ENCODE data around the gene RABEPK. TPM values are rescaled to one million over a fixed set of nuclear protein-coding genes. Genes with fewer than 3 reads are reported as not detected.
"Not testable (repeated sequence)": the region's sequence is repeated elsewhere in the genome, so short reads cannot be mapped to it uniquely, and the experiment has no call there.

The RABEPK gene
- total RNA-seq, 1 experiment from 2014 or later = 21.8 TPM

DNA sequence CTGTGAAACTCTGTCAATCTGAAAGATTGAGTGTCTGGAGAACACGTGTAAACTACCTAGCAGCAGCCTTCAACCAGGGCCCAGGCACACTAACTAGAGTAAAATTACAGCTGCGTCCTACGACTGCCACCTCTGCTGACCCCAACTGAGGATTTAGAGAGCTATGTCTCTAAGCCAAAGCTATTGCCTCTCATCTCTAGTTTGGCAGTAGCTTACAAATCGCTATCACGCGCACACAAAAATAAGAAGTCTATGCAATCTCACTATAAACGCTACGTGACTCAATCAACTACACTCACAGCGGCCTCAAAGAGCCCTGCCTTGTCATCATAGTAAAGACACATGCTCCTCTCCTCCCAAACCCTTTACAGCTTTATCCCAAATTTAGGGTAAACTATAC lies 19.5 kb upstream of the RABEPK start:
- WGBS (ENCODE audit: extremely low coverage, insufficient read length, low lambda C conversion rate) = no CpG with 5 or more reads among the region's 9 CpGs
- Histone ChIP-seq H4K20me1 (ENCODE audit: control insufficient read depth, insufficient read depth, insufficient read length) (no peaks in the 10 kb centered on the region), H3K79me1 (ENCODE audit: insufficient read depth, low read depth, low read length, poor library complexity, severe bottlenecking) (peaks cover 16% of the 10 kb centered on the region), H3K79me2 (ENCODE audit: insufficient read depth, low read length) (peaks cover 28% of the 10 kb centered on the region; the same call in 1 of the 2 replicates), H3K23me2 (ENCODE audit: insufficient read length, low read depth, low read length, poor library complexity, severe bottlenecking) (no peaks in the 10 kb centered on the region), H4K5ac (ENCODE audit: insufficient read length, low read depth, low read length) (no peak overlapping the region), H3K14ac (ENCODE audit: insufficient read depth, low read length) (no peak overlapping the region; the same call in 1 of the 2 replicates), H2AFZ (ENCODE audit: low read length) (no peak overlapping the region), H3K4ac (ENCODE audit: low read depth, low read length) (no peak overlapping the region), H3K23ac (ENCODE audit: insufficient read length, low read depth, low read length) (no peak overlapping the region), H2AK5ac (ENCODE audit: insufficient read length, low read length) (no peak overlapping the region), H4K91ac (ENCODE audit: insufficient read length, low read depth, low read length) (no peak overlapping the region), H3K4me2 (ENCODE audit: insufficient read depth, insufficient read length, low read length) (no peak overlapping the region), H3T11ph (ENCODE audit: low read length) (no peak overlapping the region), H3K4me1 (ENCODE audit: insufficient read depth, low read length) (no peaks in the 10 kb centered on the region; the same call in 1 of the 2 replicates), H3K18ac (ENCODE audit: insufficient read length, low read depth, low read length) (no peak overlapping the region), H3K9me3 (ENCODE audit: control insufficient read depth, low read depth, low read length) (no peaks in the 10 kb centered on the region), H3K27ac (ENCODE audit: insufficient read length, low read depth, low read length) (no peak overlapping the region), H2BK5ac (ENCODE audit: insufficient read length, low read length) (no peak overlapping the region), H2BK120ac (ENCODE audit: low read depth, low read length, poor library complexity, severe bottlenecking) (no peak overlapping the region), H3K56ac (ENCODE audit: insufficient read length, low read depth, low read length) (no peak overlapping the region), H2BK15ac (ENCODE audit: low read depth, low read length) (no peak overlapping the region), H2BK12ac (ENCODE audit: insufficient read length, low read depth, low read length) (no peak overlapping the region), H3K9ac (ENCODE audit: extremely low read depth, insufficient read length, low read length) (peak overlapping the region; percentile 37), H4K8ac (replicated peaks; ENCODE audit: insufficient read length, low read depth, low read length) (no peak overlapping the region), H2BK20ac (ENCODE audit: low read depth, low read length, poor library complexity, severe bottlenecking) (no peak overlapping the region), H3K27me3 (ENCODE audit: insufficient read depth, low read length) (no peaks in the 10 kb centered on the region)
- no peak for TF ChIP-seq CTCF (conservative IDR thresholded peaks at IDR 0.05)
- Mint-ChIP-seq H3K4me3 (no peak overlapping the region), H3K27ac (no peak overlapping the region; a peak in 2 of 7 replicates), H3K36me3 (ENCODE audit: insufficient read depth in 1 of 3, low read depth in 3 of 3) (peaks cover 0 to 2% (median 0%) of the 10 kb centered on the region in 3 experiments; a peak in 2 of 7 replicates), H3K4me1 (peaks cover 10 to 17% of the 10 kb centered on the region in 2 experiments), H3K9me3 (no peaks in the 10 kb centered on the region), H3K27me3 (ENCODE audit: low read depth) (no peaks in the 10 kb centered on the region)
- no peak for DNase-seq

DNA sequence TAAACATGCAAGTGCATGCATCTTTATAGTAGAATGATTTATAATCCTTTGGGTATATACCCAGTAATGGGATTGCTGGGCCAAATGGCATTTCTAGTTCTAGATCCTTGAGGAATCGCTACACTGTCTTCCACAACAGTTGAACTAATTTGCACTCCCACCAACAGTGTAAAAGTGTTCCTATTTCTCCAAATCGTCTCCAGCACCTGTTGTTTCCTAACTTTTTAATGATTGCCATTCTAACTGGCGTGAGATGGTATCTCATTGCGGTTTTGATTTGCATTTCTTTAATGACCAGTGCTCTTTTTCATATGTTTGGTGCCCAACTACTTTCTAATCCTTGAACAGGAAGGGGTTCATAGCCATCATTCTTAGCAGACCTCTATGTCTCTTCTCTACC lies 18.6 kb upstream of the RABEPK start:
- no CpG with 5 or more reads among the region's 4 CpGs for WGBS (ENCODE audit: extremely low coverage, insufficient read length, low lambda C conversion rate)

More for the DNA sequence above, 18.6 kb upstream of the RABEPK start:
- Mint-ChIP-seq H3K27ac (peak overlapping the region in 1 of 3 experiments; percentile 2; a peak in 1 of 7 replicates), H3K4me1 (peaks cover 10 to 17% of the 10 kb centered on the region in 2 experiments)
- not testable (repeated sequence) for H2BK120ac ChIP-seq (ENCODE audit: low read depth, low read length, poor library complexity, severe bottlenecking); H3K56ac ChIP-seq (ENCODE audit: insufficient read length, low read depth, low read length); H2AFZ ChIP-seq (ENCODE audit: low read length); H3K4me3 Mint-ChIP-seq; DNase-seq; H3K9ac ChIP-seq (ENCODE audit: extremely low read depth, insufficient read length, low read length); H3K23me2 ChIP-seq (ENCODE audit: insufficient read length, low read depth, low read length, poor library complexity, severe bottlenecking); H2AK5ac ChIP-seq (ENCODE audit: insufficient read length, low read length); H3K9me3 Mint-ChIP-seq; H3K27me3 Mint-ChIP-seq (ENCODE audit: low read depth); H3K18ac ChIP-seq (ENCODE audit: insufficient read length, low read depth, low read length); H4K5ac ChIP-seq (ENCODE audit: insufficient read length, low read depth, low read length); H3K4me2 ChIP-seq (ENCODE audit: insufficient read depth, insufficient read length, low read length); H3K27me3 ChIP-seq (ENCODE audit: insufficient read depth, low read length); H3K27ac ChIP-seq (ENCODE audit: insufficient read length, low read depth, low read length); H4K20me1 ChIP-seq (ENCODE audit: control insufficient read depth, insufficient read depth, insufficient read length); H3K23ac ChIP-seq (ENCODE audit: insufficient read length, low read depth, low read length); H2BK5ac ChIP-seq (ENCODE audit: insufficient read length, low read length); H2BK12ac ChIP-seq (ENCODE audit: insufficient read length, low read depth, low read length); H2BK15ac ChIP-seq (ENCODE audit: low read depth, low read length); H4K8ac ChIP-seq (replicated peaks; ENCODE audit: insufficient read length, low read depth, low read length); H2BK20ac ChIP-seq (ENCODE audit: low read depth, low read length, poor library complexity, severe bottlenecking); H3K4me1 ChIP-seq (ENCODE audit: insufficient read depth, low read length); H3K14ac ChIP-seq (ENCODE audit: insufficient read depth, low read length); H3K36me3 Mint-ChIP-seq (ENCODE audit: insufficient read depth in 1 of 3, low read depth in 3 of 3); H3T11ph ChIP-seq (ENCODE audit: low read length); H3K4ac ChIP-seq (ENCODE audit: low read depth, low read length); H4K91ac ChIP-seq (ENCODE audit: insufficient read length, low read depth, low read length); H3K9me3 ChIP-seq (ENCODE audit: control insufficient read depth, low read depth, low read length)
- peaks cover 11% of the 10 kb centered on the region for H3K79me1 ChIP-seq (ENCODE audit: insufficient read depth, low read depth, low read length, poor library complexity, severe bottlenecking)
- H3K79me2 ChIP-seq (ENCODE audit: insufficient read depth, low read length) = peaks cover 30% of the 10 kb centered on the region; the same call in 1 of the 2 replicates

All from H9 (cell line).